Sciatic nerve (tissue), 2 donors: Measurements from ENCODE around the gene GABRG3. TPM values are rescaled to one million over a fixed set of nuclear protein-coding genes. Genes with fewer than 3 reads are reported as not detected.

ENCODE experiments used
- ATAC-seq: fragments of 200-7000 bp; cut with Tn5 transposase; one replicate; pipeline ENCODE4 v1.9.1; 2020; ENCODE audit warnings: mild to moderate bottlenecking, moderate library complexity
- DNase-seq: peaks from one replicate; pipeline ENCODE4 v3.0.0-alpha.2; 2020; ENCODE audit warnings: low spot score
- intact Hi-C: fragments of 100-400 bp; cut with DNase I; formaldehyde crosslinking; loops from one replicate; pipeline ENCODE4 v1.14.2; 2022
- total RNA-seq: library from RNA; stranded (reverse); fragmentation: NEBNext Ultra II Directional; extraction: Animal tissue kit (Norgen Biotek cat#: 25700); gene quantifications from one replicate; pipeline ENCODE4 v1.2.1, GENCODE V29; 2021
- donor health status: DM: no; HTN: no; CAD: no.
- donor health status: DM: no; HTN: no; CAD: no.

GABRG3 gene
- total RNA-seq, 1 donor from 2014 or later = not detected

DNA sequence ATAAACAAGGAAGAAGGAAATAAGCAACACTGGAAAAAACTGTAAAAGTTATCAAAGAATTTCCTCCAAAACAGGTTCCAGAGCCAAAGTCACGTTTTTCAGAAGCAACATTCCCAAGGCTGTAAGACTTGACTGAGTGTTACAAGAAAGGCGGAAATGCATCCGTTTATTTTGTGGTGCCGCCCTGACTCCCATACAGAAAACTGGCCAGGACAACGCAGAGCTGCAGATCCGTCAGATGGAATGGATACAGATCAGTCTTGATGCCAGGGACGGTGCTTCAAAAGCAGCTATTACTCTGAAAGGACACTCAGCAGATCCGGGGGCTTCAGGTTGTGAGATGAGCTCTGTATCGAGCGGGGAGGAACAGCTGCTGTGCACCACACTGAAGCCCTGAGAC is 83.4 kb downstream of the GABRG3 start:
- ATAC-seq (no peak), DNase-seq (no peak)
- intact Hi-C loops = no loop called here

DNA sequence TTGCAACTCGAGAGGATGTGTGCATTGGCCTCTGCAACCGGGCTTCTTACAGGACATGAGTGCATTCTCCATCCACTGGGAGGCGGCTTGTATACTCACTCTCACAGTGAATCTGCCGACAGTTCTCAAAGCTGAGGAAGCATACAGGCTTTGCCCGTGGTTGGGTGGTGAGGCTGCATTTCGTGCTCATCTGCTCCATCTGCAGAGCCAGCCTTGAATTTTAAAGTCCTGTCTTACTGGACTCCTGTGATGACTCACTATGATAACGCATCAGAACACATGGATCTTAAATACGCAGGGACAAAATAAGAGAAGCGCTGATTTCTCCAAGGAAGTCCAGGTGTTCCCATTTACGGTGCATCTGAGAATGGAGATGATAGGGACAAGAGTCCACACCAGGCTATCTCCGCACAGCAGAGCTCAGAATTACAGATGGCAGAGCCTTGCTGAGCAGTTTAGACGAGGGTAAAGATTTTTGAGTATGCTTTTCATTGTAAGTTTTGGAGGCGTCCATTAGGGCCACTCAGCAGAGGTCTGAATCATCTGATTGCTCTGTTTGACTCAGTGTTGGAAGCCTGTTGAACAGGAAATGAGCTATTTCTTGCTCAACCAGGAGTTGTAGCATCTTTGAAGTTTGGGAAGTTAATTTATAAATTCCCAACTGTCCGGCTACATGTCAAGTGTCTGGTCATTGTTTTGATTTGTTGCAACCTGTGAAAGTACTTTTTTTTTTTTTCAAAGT is 87.1 kb downstream of the GABRG3 start:
- intact Hi-C loops = no loop called here
- DNase-seq = no peak
- ATAC-seq = no peak

DNA sequence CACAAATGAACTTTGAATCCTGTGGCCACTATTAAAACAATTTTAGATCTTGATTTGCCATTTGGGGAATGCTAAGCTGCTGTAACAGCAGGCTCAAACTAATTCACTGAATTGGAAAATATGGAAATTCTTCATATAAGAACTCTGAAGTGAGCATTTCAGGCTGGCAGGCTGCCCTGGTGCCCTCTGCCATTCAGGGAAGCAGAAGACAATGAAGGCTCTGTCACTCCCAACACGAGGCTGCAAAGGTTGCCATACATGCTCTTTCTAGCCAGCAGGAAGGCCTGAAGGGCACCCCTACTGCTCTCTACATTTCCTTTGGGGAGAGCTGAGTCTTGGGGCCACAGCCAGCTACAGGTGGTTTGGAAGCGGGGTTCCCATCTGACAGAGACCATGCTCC is 88.0 kb downstream of the GABRG3 start:
- intact Hi-C loops = no loop called here
- ATAC-seq (no peak), DNase-seq (no peak)

DNA sequence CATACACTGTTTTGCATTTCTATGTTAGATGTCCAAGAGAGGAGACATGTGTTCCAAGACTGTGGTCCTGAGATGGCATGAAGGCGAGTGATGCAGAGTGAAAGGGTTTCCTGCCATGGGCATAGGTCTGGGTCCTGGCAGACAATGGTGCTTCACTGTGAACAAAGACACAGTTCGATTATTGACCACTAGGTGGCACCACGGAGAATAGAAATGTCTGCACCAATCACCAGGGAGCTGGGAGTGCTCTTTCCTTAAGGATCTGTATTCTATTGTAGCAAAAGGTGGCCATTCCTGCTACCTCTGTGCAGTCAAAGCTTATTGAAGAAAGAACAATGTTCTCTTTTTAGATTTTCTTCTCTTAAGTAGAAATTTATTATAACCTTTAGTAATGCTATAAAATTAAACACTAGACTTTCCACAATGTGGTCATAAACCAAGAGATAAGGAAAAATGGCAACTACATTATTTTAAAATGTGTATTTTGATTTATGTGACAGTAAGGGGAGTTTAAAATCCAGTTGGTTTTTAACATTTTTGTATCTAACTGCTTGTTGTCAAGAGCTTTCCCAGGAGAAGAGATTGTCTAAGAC is 88.7 kb downstream of the GABRG3 start:
- ATAC-seq = peak; percentile 68
- intact Hi-C loops = no loop called here
- DNase-seq = no peak

DNA sequence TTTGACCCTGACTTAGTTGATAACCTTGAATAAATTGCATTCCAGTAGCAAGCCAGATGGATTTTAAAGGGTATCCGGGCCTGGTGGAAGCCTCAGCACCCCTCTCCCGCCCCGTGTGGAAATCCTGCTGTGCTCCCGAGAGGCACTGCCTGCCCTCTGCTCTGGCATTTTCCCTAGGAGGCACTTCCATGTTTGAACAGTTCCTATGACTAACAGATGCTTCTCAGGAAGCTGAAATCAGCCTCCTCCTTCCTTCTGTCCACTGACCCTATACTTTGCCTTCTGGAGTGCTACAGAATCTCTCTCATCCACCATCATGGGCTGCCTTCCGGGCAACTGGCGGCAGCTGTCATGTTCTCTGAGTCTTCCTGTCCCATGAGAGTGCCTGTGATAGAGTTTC is 90.8 kb downstream of the GABRG3 start:
- ATAC-seq (no peak), DNase-seq (no peak)
- intact Hi-C loops = no loop called here

DNA sequence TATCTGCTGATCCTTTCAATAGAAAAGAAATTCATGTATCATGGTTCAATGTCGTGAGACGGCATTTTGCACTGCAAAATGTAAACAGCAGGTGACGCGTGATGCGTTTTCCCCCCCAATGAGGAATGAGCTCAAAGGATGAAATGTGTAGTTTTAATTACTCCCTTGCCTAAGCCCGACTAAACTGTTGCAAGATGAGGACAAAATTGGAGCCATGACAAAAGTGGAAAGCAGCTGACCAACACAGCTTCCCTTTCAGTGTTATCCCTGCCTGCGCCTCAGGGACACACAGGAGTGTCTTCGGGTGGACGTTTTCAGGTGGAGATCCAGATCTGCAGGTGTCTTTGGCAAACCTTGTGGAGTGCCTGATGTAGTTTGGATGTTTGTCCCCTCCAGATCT is 92.0 kb downstream of the GABRG3 start:
- intact Hi-C loops = no loop called here
- ATAC-seq = no peak
- no peak for DNase-seq

DNA sequence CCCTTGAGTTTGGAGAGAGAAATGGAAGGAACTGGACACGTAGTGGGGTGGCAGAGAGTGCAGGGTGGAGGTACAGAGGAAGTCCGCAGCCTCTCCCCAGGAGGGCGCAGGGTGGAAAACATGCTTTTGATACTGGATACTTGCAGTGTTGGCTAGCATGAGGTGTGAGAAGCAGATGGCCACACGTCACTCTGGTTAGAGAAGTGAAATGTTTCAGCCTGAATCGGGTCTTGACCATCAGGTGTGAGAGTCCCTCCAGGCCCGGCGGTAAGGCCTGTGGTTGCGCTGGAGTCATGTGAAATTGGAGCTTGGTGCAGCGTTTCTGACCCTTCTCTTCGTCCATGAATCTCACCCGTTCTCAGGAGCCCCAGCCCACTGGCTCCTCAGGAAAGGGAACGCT is 93.1 kb downstream of the GABRG3 start:
- intact Hi-C loops = no loop called here
- ATAC-seq (no peak), DNase-seq (no peak)

DNA sequence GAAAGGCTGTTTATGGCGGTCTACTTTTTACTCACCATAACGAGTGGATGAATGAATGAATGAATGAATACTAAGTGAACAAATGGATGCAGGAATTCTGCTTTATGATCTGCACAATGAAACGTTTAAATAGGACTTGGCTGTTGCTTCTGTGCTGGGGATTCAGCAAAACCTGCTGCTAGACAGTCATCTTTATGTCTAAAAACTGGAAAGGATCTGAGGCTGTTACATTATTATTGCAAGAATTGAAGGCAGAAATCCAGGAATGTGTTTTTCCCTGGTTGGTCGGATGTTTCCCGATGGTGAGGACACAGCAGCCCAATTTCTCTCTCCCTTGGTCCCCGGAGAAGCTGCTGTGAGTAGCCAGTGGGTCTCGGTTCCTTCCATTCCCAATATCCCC is 94.2 kb downstream of the GABRG3 start:
- intact Hi-C loops = no loop called here
- no peak for ATAC-seq

DNA sequence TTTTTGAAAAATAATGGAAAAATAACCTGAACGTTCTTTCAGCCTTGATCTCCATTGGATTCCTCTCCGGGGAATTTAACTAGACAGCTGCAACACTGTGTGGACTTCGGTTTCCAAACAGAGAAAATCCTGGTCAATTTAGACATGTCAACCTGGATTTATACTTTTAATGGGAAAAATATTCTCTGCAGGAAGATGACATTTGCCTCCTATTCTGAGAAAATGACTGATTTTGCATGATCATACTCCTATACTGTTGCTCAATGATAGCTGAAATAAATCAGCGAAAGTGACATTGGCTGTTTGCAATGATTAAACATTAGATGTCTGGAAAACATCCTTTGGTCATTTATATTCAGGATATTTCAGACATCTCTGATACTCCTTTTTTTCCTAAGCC is 94.8 kb downstream of the GABRG3 start:
- DNase-seq (no peak), ATAC-seq (no peak)
- intact Hi-C loops = no loop called here

More for the DNA sequence above, 94.2 kb downstream of the GABRG3 start:
- no peak for DNase-seq

DNA sequence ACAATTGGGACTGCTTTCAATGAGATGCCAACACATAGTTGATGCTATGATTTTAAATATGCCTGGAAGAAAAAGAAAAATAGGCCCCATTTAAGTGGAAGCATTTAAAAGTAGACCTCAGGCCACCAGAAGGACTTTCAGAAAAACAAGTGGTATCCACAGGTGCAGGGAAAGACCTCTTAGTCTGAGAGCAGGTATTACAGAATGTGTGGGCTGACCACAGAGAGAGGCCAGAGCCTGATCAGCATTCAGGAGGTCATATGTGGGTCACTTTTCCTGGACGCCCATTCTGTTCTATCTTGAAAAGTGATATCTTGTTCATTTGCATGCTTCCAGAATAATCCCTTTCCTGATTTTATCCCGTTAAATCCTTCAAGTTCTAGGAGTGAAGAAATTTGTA is 95.5 kb downstream of the GABRG3 start:
- DNase-seq = no peak
- intact Hi-C loops = no loop called here
- no peak for ATAC-seq

DNA sequence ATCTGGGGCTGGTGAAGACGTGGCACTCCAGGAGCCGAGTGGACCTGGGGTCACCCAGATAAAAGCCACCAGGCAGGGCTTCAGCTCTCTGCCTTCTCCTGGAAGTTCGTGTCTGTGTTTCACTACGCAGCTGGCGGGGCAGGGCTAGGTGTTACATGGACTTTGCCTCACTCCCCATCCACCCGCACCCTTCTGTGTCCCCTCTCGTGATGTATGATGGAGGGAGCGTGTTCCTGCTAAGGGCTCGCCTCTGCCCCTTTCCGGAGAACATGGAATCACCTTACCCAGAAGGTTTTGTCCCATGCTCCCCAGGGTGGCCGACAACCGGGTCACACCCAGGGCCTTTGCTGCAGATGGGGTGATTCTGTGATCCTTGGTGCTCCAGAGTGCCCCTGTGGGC is 96.2 kb downstream of the GABRG3 start:
- DNase-seq (no peak), ATAC-seq (no peak)
- intact Hi-C loops = no loop called here

DNA sequence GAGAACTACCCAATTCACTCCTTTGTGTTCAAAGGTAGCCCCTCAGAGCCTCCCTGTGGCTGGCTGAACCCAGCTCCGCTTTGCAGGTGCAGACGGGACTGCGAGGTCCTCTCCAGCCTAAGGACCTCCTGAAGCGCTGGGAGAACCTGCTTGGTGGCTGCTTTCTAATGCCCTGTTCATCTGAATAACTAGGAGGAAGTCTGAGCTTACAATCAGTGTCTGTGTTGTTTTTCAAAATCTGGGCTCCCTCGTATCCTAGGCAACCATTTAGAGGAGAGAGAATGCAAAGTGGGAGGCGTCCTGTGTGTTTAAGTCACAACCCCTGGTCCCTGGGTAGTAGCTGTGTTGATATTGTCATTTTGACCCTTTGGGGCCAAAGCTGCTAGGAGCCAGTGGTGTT is 99.9 kb downstream of the GABRG3 start:
- no peak for DNase-seq
- intact Hi-C loops = no loop called here
- no peak for ATAC-seq

DNA sequence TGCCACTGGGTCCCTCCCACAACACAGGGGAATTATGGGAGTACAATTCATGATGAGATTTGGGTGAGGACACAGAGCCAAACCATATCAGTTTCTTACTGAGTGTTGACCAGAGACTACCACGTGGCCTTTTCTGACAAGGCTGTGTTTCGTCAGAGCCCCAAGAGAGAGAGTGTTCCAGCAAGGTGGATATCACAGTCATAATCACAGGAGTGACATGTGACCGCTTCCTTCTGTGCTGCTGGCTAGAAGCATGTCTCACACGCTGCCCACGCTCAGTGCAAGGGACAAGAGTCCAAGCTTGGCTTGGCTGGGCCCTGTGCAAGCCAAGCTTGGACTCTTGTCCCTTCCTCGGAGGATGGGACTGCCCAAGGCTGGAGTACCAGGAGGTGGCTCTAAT is 103.2 kb downstream of the GABRG3 start:
- DNase-seq = no peak
- no peak for ATAC-seq
- intact Hi-C loops = no loop called here

DNA sequence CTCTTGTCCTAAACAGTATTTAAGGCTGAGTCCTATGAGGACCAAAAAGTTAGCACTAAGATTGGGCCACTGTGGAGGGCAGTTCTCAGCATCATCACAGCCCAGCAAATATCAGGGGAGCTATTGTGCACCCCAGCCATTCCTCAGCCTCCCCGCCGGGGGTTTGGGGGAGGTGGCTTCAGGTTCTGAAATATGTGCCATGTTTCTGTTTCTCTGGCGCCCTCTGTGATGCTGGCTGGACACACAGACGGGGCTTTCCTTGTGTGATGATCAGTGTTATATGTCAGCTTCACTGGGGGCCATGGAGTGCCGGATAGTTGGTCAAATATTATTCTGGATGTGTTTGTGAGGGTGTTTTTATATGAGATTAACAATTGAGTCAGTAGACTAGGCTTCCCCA is 106.8 kb downstream of the GABRG3 start:
- ATAC-seq (no peak), DNase-seq (no peak)
- intact Hi-C loops = no loop called here

DNA sequence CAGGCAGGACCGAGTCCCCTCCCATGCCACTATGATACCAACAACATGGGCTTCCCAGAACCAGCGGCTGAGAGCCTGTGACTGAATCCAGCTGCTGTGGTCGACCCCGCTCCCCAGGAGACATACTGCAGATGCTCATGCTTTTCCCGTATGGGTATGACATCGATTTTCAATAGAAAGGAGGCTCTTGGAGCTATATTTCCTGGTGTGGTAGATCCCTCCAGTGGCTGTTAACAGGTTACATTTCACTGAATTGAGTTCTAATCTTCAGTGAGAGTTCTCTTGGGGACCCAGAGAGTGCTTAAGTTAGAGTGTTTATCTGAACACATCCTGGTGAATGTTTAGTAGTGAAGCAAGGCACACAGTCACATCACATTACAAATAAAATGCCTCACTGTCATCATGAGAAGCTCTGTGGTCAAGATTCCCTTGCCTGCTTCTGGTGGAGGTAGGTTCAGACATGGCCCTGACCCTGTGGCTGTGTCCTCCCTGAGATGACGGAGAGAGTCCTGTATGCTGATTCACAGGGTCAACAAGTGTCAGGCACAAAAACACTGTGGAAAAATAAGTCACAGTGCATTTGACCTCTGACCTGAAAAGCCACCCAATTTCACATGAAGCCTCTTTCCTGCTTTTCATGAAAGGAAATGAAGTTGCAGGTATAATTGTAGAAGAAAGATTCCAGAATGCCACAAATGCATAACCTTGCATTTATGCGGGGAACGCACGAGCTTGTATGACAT is 110.9 kb downstream of the GABRG3 start:
- intact Hi-C loops = no loop called here
- DNase-seq (no peak), ATAC-seq (no peak)

DNA sequence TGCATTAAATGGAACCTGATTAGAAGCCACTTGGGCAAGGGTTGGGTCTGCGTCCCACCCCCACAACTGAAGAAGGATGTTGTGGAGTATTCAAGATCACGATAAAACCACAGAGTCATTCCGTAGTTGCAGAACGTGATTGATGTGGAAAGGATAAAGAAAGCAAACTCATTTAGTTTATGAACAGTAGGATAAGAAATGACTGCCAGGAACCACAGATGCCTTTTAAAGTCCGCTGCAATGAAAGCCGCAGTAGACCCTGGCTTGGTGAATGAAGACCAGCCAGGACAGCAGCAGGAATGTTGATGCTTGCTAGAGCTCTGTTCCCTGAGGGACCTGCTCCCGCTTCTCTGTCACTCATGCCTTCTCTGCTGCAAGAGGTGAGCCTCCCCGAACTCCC is 111.5 kb downstream of the GABRG3 start:
- no peak for DNase-seq
- intact Hi-C loops = no loop called here

DNA sequence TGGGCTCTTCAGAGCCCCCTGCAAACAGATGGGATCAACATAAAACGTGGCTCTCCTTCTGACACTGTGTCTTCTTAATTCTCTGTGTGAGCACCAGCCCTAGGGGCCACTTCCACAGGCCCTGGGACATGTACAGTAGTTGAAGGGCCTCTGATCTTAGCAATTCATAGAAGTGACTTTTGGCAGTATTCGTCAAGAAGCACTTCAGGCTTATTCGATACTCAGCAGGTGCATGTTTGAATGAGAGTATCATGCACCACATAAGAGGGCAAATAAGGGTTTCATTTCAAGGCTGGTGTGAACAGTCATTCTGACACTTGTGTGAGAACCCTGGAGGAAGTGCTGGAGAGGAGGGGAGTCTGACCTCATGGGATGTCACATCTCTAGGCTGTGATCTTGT is 113.9 kb downstream of the GABRG3 start:
- no peak for ATAC-seq
- DNase-seq = no peak
- intact Hi-C loops = no loop called here

More for the DNA sequence above, 111.5 kb downstream of the GABRG3 start:
- no peak for ATAC-seq

DNA sequence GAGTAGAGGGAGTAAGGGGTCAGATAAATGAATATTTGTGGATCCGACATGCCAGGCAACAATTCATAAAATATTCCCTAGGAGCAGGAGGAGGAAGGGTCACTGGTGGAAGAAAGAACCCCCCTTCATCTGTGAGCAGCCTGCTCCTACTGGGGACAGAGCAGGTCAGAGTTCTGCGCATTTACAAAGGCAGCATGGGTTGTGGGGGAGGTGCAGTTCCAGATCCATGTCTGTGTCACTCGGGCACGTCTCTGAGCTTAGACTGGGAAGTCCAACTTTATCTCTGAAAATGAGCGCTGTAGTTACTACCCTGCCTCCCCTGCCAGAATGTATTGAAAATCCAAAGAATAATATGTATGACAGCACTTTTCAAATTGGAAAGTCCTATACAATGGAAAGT is 115.2 kb downstream of the GABRG3 start:
- no peak for DNase-seq
- intact Hi-C loops = no loop called here
- no peak for ATAC-seq

DNA sequence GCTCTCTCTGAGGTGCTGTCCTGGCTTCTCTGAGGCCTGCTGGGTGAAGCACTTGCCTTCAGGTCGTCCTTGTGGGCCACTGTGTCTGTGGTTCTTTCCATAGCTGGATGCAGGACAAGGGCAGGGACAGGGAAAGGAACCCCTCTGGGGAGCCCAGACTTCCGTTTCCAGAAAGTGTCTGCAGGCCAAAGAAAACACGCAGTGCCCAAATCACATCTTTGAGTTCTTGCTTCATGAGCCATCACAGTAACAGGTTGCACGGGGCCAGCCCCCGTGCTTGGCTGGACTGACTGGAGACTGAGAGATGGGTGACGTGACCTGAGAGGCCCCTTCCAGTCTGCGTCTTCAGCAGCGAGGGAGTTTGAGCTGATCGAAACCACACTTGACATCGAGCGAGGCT is 115.8 kb downstream of the GABRG3 start:
- DNase-seq = no peak
- no peak for ATAC-seq
- intact Hi-C loops = no loop called here
